GM12892 (cell line): ENCODE measurements around the gene SPSB2.

Experiments
- POLR2A ChIP-seq: IDR thresholded peaks from 2 replicates; pipeline ENCODE4 v1.6.1; 2011; ENCODE audit warnings: low read depth, low read length, control low read depth
- POLR2AphosphoS5 ChIP-seq: IDR thresholded peaks from 2 replicates; pipeline ENCODE4 v1.6.1; 2011; ENCODE audit warnings: low read depth, low read length, control low read depth
- TAF1 ChIP-seq: IDR thresholded peaks from 2 replicates; pipeline ENCODE4 v1.6.1; 2011; ENCODE audit warnings: low read depth, mild to moderate bottlenecking, control low read depth, low read length, borderline replicate concordance

GRCh38 chr12:6834254-6834653 is 38.8 kb downstream of the SPSB2 start:
- TF ChIP-seq POLR2A (no peak), POLR2AphosphoS5 (no peak), TAF1 (no peak)
